Middle frontal gyrus (tissue), 1 donor: ENCODE results near the gene HS6ST1.

Experiments used
- DNase-seq: peaks from one replicate; pipeline ENCODE4 v3.0.0-alpha.2; 2015; ENCODE audit warnings: low spot score; ENCODE audit errors: extremely low spot score

Gene HS6ST1

DNA sequence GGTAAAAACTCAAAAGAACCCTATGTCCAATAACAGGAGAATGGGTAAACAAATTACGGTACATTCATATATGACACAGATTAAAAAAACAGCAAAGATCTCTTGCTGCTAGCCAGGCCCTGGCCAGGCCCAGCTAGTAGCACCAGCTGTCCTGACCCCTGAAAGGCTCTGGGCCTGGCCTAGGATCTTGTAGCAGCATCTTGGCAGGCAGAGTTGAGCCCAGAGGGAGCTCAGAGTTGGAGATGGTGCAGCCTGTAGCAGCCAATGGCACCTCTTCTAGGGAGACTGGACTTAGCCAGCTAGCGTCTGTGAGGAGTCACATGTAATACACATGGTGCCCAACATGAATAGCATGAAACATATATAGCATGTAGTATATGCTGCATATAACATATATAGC, 69.1 kb downstream of the HS6ST1 start:
- no peak for DNase-seq

DNA sequence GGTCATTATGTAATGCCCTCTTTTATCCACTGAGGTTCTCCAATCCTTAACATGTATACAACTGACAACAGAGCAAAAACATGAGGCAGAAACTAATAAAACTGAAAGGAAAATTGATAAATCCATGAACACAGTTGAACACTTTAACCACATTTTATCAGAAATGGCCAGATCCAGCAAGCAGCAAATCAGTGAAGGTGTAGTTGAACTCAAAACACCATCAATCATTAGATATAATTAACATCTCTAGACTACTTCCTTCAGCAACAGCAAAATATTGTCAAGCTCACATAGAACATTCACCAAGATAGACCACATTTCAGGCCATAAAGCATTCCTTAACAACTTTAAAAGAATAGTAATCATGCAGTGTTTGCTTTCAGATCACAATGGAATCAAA, 72.9 kb downstream of the HS6ST1 start:
- DNase-seq: no peak

DNA sequence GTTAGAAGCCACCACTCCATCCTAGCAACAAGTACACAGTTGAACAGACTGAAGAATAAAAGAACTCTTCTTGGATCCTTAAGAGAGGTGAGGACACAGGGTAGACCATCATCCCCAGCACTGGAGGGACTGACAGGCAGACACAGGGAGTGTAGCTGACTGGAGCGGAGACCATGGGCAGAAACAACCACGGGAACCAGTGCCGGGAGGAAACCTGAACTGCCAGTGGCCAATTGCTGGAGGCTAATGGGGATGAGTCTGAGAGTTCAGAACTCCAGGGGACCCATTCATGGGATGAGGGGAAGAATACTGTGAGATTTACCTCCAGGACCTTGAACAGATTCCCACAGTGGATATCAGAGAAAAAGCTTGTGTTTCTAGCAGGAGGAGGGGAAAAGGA, 76.8 kb downstream of the HS6ST1 start:
- DNase-seq: no peak

DNA sequence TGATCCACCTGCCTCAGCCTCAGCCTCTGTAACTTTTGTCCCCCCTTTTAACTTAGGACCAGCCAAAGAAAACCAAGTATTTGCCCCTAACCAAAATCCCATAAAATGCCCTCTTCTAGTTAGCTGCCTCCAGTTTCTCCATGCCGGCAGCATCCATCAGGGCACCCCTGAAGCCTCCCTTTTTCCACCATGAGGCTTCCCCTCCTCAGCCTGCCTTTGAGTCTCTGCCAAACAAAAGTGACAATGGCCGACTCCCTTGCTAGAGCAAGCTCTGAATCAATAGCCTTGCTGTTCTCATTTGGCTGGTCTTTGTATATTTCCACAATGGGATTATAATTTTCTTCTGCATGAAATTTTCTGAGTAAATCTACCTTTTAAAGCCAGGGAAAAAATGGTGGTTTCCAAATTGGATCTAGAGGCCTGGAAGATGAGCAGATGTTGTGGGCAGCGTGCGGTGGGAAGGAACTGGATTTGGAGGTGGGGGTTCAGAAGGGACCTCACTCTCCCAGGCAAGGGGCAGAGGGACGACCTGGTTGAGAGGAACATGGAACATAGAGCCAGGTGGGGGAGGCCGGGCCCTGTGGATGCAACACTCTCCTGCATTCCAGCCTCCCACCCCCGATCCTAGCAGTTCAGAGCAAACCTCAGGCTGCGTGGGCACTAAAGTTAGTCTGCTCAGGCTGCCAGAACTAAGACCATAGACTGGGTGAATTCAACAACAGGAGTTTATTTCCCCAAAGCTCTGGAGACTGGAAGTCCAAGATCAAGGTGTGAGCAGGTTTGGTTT, 80.6 kb downstream of the HS6ST1 start:
- DNase-seq: peak; percentile 48

DNA sequence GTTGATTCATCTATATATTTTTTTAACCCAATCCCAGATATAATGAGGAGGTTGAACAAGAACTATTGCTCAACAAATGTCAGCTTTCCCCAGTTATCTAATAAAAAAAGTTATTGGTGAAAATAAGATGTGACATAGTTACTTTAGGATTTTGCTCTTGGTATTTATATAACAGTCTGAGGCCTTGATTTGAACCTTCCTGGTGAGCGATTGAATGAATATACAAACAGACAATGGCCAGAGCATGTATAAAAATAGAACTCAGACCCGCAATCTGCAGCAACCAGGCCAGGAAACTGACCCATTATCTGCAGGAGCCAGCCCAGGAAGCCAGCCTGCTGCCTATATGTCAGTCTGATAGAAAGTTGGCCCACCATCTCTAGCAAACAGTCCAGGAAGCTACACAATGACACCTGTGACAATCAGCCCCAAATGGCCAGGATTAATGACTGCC, 81.6 kb downstream of the HS6ST1 start:
- DNase-seq: no peak

DNA sequence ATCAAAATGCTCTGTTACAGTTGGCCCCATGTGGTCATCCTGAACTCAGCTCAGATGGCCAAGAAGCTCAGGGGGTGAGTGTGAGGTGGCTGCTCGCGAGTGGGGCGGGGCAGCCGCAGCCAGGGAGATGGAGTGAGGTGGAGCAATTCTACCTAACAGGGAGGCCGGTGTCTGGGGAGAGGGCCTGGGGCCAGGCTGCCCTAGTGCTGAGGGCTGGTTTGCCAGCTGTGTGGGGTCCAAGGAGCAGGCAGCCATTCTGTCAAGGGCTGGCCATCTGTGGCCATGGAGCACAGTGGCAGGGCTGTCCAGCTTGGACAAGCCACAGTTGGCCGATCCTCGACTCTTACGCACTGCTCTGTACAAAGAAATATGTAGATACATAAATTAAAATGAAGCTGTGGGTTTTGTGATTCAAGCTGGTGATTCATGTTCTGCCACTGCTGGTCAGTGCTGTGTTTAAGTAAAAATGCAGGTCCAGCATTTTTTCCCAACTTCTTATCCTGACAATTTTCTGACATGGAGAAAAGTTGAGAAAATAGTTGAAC, 82.1 kb downstream of the HS6ST1 start:
- no peak for DNase-seq

DNA sequence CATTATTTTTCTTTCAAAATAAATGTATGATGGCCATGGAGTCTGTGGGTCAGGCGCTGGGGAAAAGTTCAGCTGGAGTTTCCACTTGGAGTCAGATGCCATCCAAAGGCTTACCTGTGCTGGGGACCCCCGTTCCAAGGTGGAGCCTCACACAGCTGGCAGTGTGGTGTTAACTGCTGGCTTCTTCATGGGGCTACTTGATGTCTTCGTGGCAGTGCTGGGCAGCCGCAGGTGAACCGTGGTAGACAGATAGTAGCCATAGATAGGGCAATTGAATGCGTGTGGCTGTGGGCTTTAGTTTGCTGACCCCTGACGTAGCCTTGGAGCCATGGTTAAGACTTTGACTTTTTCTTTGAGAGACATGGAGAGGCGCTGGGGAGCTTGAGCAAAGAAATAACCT, 83.1 kb downstream of the HS6ST1 start:
- DNase-seq: no peak

DNA sequence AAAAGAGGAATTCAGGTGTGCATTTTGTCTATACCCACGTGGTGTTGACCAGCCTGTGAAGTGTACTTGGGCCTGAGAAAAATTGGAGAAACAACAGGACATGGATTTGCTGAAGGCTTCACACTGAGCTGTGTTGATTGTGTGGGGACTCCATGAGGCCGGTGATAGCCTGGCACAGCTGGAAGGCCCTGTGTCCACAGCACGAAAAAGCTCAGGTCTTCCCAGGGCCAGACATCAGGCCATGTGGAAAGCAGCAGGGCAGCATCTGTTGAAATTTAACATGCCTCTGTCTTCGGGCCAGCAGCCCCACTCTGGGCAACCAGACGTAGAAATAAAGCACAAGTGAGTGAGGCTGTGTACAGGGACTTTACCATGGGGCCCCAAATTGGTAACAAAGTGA, 84.1 kb downstream of the HS6ST1 start:
- no peak for DNase-seq

DNA sequence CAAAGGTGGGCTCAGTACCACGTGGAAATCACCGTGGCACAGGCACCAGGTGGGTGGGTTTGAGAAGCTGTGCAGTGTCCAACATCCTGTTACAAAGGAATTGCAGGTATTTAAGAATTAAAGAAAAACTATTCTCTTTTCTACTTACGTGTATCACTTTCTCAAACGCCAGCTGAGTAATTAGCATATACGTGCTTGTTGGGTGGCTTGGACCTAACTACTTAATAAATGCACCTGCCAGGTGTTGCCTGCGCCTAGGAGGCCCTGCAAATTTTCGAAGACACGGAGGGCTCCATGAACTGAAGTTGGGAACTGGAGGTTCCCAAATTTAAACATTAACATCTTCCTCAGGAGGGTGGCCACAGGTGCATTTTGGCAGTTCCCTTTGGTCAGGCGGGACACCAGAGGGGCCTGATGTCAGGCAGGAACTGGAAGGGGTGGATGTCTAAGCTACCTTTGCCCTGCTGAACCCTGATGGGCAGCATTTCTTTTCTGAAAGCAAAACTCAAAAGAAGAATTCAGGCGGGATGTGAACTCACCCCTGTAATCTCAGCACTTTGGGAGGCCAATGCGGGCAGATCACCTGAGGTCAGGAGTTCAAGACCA, 84.8 kb downstream of the HS6ST1 start:
- DNase-seq: no peak

DNA sequence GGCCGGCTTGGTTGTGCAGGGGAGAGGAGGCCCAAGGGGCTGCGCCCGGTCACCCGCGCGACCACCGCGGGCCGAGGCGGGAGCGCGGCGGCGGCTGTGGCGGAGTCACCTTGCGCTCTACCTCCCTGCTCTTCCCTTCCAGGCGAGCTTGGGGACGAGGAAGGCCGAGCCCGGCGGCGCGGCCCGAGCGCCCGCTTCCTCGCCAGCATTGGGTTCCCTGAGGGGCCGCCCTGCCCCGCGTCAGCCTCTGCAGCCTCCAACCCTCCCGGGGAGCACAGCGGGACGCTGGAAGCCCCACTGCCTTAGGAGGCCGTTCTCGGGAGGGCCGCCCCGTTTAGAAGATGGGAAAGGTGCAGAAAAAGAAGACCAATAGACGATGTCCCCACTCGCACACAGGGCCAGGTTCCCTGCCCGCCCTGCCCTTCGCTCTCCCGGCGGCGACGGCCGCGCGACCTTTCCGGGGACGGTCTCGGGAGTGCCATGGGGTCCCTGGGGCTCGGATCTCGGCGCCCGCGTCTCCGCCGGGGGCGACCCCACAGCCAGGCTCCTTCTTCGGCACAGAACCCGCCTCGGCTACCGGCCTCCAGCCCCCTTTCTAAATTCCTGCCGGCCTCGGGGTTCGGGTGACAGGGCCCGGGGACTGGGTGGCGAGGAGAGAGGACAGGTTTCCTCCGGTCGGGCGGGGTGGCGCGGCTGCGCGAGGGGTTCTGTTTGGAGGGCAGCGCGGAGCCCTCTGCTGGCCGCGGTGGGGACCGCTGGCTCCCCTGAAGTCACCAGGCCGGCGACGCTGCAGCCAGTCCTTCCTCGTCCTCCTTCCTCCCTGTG, 85.5 kb downstream of the HS6ST1 start:
- DNase-seq: peak; percentile 81

DNA sequence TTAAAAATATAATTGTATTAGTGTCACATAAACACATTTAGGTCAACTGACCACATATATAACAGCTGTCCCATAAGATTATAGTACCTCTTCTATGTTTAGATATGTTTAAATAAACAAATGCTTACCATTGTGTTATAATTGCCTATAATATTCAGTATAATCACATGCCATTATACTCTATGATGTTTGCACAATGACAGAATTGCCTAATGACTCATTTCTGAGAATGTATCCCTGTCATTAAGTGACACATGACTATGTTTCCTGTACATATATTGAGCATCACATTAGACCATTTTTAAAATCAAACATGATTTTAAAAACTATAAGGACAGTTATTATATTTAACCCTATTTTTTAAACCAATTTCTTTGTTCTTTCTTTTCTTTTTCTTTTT, 89.8 kb downstream of the HS6ST1 start:
- no peak for DNase-seq

DNA sequence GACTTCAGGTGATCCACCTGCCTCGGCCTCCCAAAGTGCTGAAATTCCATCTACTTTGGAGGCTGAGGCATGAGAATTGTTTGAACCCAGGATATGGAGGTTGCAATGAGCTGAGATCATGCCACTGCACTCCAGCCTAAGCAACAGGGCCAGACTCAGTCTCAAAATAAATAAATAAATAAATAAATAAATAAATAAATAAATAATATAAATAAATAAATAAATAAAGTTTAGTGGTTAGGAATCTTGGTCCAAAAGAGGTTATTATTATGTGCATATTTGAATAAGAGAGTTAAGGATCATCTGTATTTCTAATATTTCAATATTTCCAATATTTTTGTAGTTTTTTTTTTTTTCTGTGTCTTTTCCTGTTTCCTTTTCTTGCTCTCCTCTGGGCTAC, 90.8 kb downstream of the HS6ST1 start:
- DNase-seq: no peak

DNA sequence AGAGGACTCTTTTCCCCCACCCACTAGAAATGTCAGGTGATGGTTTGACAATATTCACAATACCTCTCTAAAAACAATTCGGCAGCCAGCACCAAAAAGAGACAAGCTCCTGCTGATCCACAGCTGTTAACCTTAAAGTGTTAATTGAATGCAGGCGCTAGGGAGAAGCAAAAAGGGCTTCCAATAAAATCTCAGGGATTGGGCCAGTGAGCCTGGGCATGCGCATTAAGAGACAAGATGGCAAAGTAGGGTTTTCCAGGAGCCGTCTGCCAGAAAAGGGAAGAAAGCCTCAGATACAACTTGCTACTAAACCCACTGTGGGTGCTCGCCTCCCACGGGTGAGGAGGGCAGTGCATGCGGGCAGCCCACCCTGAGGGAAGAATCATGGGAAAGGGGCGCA, 98.8 kb downstream of the HS6ST1 start:
- no peak for DNase-seq

DNA sequence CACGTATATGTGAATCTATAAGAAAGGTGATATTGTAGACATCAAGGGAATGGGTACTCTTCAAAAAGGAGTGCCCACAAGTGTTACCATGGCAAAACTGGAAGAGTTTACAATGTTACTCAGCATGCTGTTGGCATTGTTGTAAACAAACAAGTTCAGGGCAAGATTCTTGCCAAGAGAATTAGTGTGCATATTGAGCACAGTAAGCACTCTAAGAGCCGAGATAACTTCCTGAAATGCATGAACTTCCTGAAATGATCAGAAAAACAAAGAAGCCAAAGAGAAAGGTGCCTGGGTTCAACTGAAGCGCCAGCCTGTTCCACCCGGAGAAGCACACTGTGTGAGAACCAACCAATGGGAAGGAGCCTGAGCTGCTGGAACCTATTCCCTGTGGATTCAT, 101.0 kb downstream of the HS6ST1 start:
- no peak for DNase-seq

DNA sequence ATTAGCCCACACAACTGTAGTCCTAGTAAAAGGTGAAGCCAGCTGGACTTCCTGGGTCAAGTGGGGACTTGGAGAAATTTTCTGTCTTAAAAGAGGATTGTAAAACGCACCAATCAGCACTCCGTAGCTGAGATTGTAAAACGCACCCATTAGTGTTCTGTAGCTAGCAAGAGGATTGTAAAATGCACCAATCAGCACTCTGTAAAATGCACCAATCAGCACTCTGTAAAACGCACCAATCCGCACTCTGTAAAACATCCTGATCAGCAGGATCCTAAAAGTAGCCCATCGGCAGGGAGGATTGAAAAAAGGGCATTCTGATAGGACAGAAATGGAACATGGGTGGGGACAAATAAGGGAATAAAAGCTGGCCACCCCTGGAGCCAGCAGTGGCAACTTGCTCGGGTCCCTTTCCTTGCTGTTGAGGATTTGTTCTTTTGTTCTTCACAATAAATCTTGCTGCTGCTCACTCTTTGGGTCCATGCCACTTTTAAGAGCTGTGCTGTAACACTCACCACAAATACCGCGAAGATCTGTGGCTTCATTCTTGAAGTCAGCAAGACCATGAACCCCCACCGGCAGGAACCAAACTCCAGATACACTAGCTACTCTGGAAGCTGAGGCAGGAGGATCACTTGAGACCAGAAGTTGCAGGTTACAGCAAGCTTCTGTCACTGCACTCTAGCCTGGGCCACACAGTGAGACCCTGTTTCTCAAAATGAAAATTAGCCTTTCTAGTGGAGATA, 102.6 kb downstream of the HS6ST1 start:
- no peak for DNase-seq
